HG03469 (cell line): ENCODE data around the gene DOCK2.
"Not testable (repeated sequence)": the region's sequence is repeated elsewhere in the genome, so short reads cannot be mapped to it uniquely, and the experiment has no call there.

Source experiments
- ATAC-seq: cut with Tn5 transposase; IDR thresholded peaks from one replicate; pipeline ENCODE4 v1.9.1; 2021; ENCODE audit warnings: mild to moderate bottlenecking, moderate library complexity, moderate number of reproducible peaks; ENCODE audit not compliant: unreplicated experiment

Gene DOCK2

GRCh38 chr5:170077526-170077925 is 440.5 kb downstream of the DOCK2 start:
- no peak for ATAC-seq

GRCh38 chr5:170078458-170078857 is 441.4 kb downstream of the DOCK2 start:
- no peak for ATAC-seq

GRCh38 chr5:170078931-170079330 is 441.9 kb downstream of the DOCK2 start:
- ATAC-seq: no peak

- ATAC-seq: no peak
Observed at GRCh38 chr5:170080217-170080616, 443.1 kb downstream of the DOCK2 start.

GRCh38 chr5:170080786-170081445 is 443.8 kb downstream of the DOCK2 start:
- no peak for ATAC-seq

GRCh38 chr5:170081616-170082015 is 444.5 kb downstream of the DOCK2 start:
- ATAC-seq: no peak

- no peak for ATAC-seq
Observed at GRCh38 chr5:170082701-170083100, 445.6 kb downstream of the DOCK2 start.

- no peak for ATAC-seq
Observed at GRCh38 chr5:170087168-170087817, 450.2 kb downstream of the DOCK2 start.

- ATAC-seq: no peak
Observed at GRCh38 chr5:170092455-170093101, 455.5 kb downstream of the DOCK2 start.

- not testable (repeated sequence) for ATAC-seq
Observed at GRCh38 chr5:170094329-170094728, 457.3 kb downstream of the DOCK2 start.

- no peak for ATAC-seq
Observed at GRCh38 chr5:170095646-170096045, 458.6 kb downstream of the DOCK2 start.

GRCh38 chr5:170097934-170098333 is 460.9 kb downstream of the DOCK2 start:
- no peak for ATAC-seq

GRCh38 chr5:170100066-170100943 is 463.2 kb downstream of the DOCK2 start:
- ATAC-seq: no peak

- ATAC-seq: no peak
Observed at GRCh38 chr5:170103447-170103846, 466.4 kb downstream of the DOCK2 start.

GRCh38 chr5:170104299-170104698 is 467.2 kb downstream of the DOCK2 start:
- no peak for ATAC-seq

GRCh38 chr5:170104710-170105109 is 467.6 kb downstream of the DOCK2 start:
- no peak for ATAC-seq

GRCh38 chr5:170105642-170106611 is 468.9 kb downstream of the DOCK2 start, which contains the start of gene FOXI1:
Gene FOXI1 (plus strand): TSS chr5:170105897. CDS start chr5:170105958, 61 bp downstream.
- no peak for ATAC-seq

GRCh38 chr5:170107674-170108073 is 470.6 kb downstream of the DOCK2 start:
- no peak for ATAC-seq

- ATAC-seq: no peak
Observed at GRCh38 chr5:170108266-170108785, 471.3 kb downstream of the DOCK2 start.
